HCT116 (cell line): ENCODE measurements around the gene HOXA13. TPM values are rescaled to one million over a fixed set of nuclear protein-coding genes. Genes with fewer than 3 reads are reported as not detected.

Experiments
- ATAC-seq: fragments of 200-7000 bp; cut with Tn5 transposase; 2 replicates; pipeline ENCODE4 v1.9.1; 2020; ENCODE audit warnings: mild to moderate bottlenecking, moderate library complexity
- BruUV-seq: library from RNA; stranded (reverse); fragments of 400-500 nt; replicated peaks from 2 replicates; lab custom pipeline; 2021; lab: Mats Ljungman, UMichigan
- CTCF ChIA-PET: fragments of 300-600 bp; sonication (Branson Sonifier 250); formaldehyde crosslinking; loops from one replicate; lab custom pipeline; 2021; ENCODE audit warnings: antibody characterized with exemption; lab: Charles Lee
- POLR2A ChIA-PET: fragments of 300-600, 350-600 bp; sonication (Branson Sonifier 250); formaldehyde crosslinking; loops from one replicate; lab custom pipeline; 2021; ENCODE audit warnings: antibody characterized with exemption; lab: Charles Lee
- RAD21 ChIA-PET, 2 experiments: fragments of 300-600 bp; sonication (Branson Sonifier 250); formaldehyde crosslinking; loops; one replicate each; lab custom pipeline; 2023; ENCODE audit warnings: low total read pairs in 2 of 2; ENCODE audit not compliant: uncharacterized antibody in 2 of 2, unreplicated experiment in 2 of 2, low non-redundant PET in 1 of 2; lab: Charles Lee
- DNase-seq: peaks from one replicate; pipeline ENCODE4 v3.0.0-alpha.2; 2010; ENCODE audit warnings: low read depth, low spot score
- H2AFZ ChIP-seq: fragments of 200-600 bp; shearing (Covaris generic), sonication (generic); 2 replicates; pipeline ENCODE4 v1.6.1; 2017; ENCODE audit warnings: low read depth, mixed run types, mixed read lengths, antibody characterized with exemption, low read length; ENCODE audit not compliant: poor library complexity, severe bottlenecking
- H3K27ac ChIP-seq: 2 replicates; pipeline ENCODE4 v1.5.1; 2012; ENCODE audit warnings: low read depth, low read length
- H3K27me3 ChIP-seq: fragments of 200-600 bp; sonication (generic); 2 replicates; pipeline ENCODE4 v1.6.1; 2016; ENCODE audit warnings: mixed run types, low read length, mixed read lengths; ENCODE audit not compliant: insufficient read depth
- H3K36me3 ChIP-seq, 2 experiments: fragments of 200-500 bp in 1 of 2; fragments of 200-600 bp in 1 of 2; sonication (Bioruptor generic) in 1 of 2; sonication (generic) in 1 of 2; 2 replicates each; pipeline versions ENCODE4 v1.5.1 to v1.6.1; 2014 to 2016; ENCODE audit warnings: low read length in 2 of 2, inconsistent platforms in 1 of 2, mixed read lengths in 1 of 2, mixed run types in 1 of 2; ENCODE audit not compliant: insufficient read depth in 2 of 2, control insufficient read depth in 1 of 2
- H3K4me1 ChIP-seq, 2 experiments: fragments of 200-600 bp in 1 of 2; sonication (generic) in 1 of 2; 2 replicates each; pipeline versions ENCODE4 v1.5.1 to v1.6.1; 2012 to 2017; ENCODE audit warnings: low read length in 2 of 2, inconsistent platforms in 1 of 2, mild to moderate bottlenecking in 1 of 2, mixed read lengths in 1 of 2, mixed run types in 1 of 2, moderate library complexity in 1 of 2; ENCODE audit not compliant: insufficient read depth in 2 of 2, control insufficient read depth in 1 of 2
- H3K4me2 ChIP-seq: fragments of 200-600 bp; sonication (generic); 2 replicates; pipeline ENCODE4 v1.6.1; 2017; ENCODE audit warnings: mixed run types, low read length, mixed read lengths
- H3K4me3 ChIP-seq, 2 experiments: fragments of 200-600 bp in 1 of 2; sonication (generic) in 1 of 2; replicated peaks in 1 of 2; 2 replicates each; pipeline ENCODE4 v1.5.1; 2011 to 2016; ENCODE audit warnings: low read length in 2 of 2, control low read depth in 1 of 2, low read depth in 1 of 2, mild to moderate bottlenecking in 1 of 2, mixed read lengths in 1 of 2, mixed run types in 1 of 2
- H3K79me2 ChIP-seq: fragments of 200-600 bp; sonication (generic); 2 replicates; pipeline ENCODE4 v1.6.1; 2017; ENCODE audit warnings: mild to moderate bottlenecking, mixed run types, low read length, moderate library complexity, mixed read lengths; ENCODE audit not compliant: insufficient read depth
- H3K9ac ChIP-seq: fragments of 200-600 bp; sonication (generic); 2 replicates; pipeline ENCODE4 v1.6.1; 2016; ENCODE audit warnings: low read length, mixed read lengths
- H3K9me2 ChIP-seq: fragments of 200-600 bp; sonication (generic), shearing (Covaris generic); 2 replicates; pipeline ENCODE4 v1.6.1; 2017; ENCODE audit warnings: mixed run types, mild to moderate bottlenecking, moderate library complexity; ENCODE audit not compliant: insufficient read depth
- H3K9me3 ChIP-seq, 2 experiments: fragments of 200-500 bp in 1 of 2; fragments of 200-600 bp in 1 of 2; sonication (Bioruptor generic) in 1 of 2; sonication (generic) in 1 of 2; 2 replicates each; pipeline ENCODE4 v1.6.1; 2014 to 2017; ENCODE audit warnings: low read length in 2 of 2, mixed read lengths in 2 of 2, inconsistent platforms in 1 of 2, low read depth in 1 of 2, mild to moderate bottlenecking in 1 of 2, mixed run types in 1 of 2, moderate library complexity in 1 of 2; ENCODE audit not compliant: control insufficient read depth in 1 of 2, insufficient read depth in 1 of 2
- H4K20me1 ChIP-seq: fragments of 200-600 bp; sonication (generic), shearing (Covaris generic); 2 replicates; pipeline ENCODE4 v1.6.1; 2017; ENCODE audit warnings: mixed run types, mild to moderate bottlenecking, moderate library complexity; ENCODE audit not compliant: insufficient read depth
- CBX3 ChIP-seq: IDR thresholded peaks from 2 replicates; pipeline ENCODE4 v1.6.1; 2012; ENCODE audit warnings: low read depth
- EGR1 ChIP-seq: IDR thresholded peaks from 2 replicates; pipeline ENCODE4 v1.6.1; 2012; ENCODE audit warnings: low read depth
- ELF1 ChIP-seq: IDR thresholded peaks from 2 replicates; pipeline ENCODE4 v1.6.1; 2012; ENCODE audit warnings: low read depth, borderline replicate concordance
- EZH2phosphoT487 ChIP-seq: fragments of 200-600 bp; IDR thresholded peaks from 2 replicates; pipeline ENCODE4 v1.6.1; 2018; ENCODE audit warnings: antibody characterized with exemption, borderline replicate concordance
- FOSL1 ChIP-seq: IDR thresholded peaks from 2 replicates; pipeline ENCODE4 v1.6.1; 2012; ENCODE audit warnings: low read depth
- JUND ChIP-seq: IDR thresholded peaks from 2 replicates; pipeline ENCODE4 v1.6.1; 2012
- POLR2A ChIP-seq: IDR thresholded peaks from 2 replicates; pipeline ENCODE4 v1.7.0; 2011; ENCODE audit warnings: borderline replicate concordance; ENCODE audit not compliant: insufficient read depth, insufficient read length; ENCODE audit errors: extremely low read depth
- POLR2AphosphoS5 ChIP-seq: IDR thresholded peaks from 2 replicates; pipeline ENCODE4 v1.6.1; 2011; ENCODE audit warnings: mild to moderate bottlenecking, low read depth, low read length, moderate library complexity
- RAD21 ChIP-seq: IDR thresholded peaks from 2 replicates; pipeline ENCODE4 v1.6.1; 2012; ENCODE audit warnings: low read depth, mild to moderate bottlenecking
- TCF7L2 ChIP-seq: IDR thresholded peaks from 2 replicates; pipeline ENCODE4 v1.7.0; 2011; ENCODE audit warnings: borderline replicate concordance, inconsistent platforms; ENCODE audit not compliant: insufficient read depth, insufficient read length; ENCODE audit errors: extremely low read depth
- ZFX ChIP-seq: fragments of 450-650 bp; IDR thresholded peaks from 2 replicates; pipeline ENCODE4 v1.6.1; 2017
- ZNF274 ChIP-seq: fragments of 200-500 bp; sonication (Bioruptor generic); IDR thresholded peaks from 2 replicates; pipeline ENCODE4 v1.6.1; 2014; ENCODE audit warnings: mild to moderate bottlenecking, low read depth, low read length, inconsistent platforms
- intact Hi-C: fragments of 100-400 bp; cut with micrococcal nuclease; formaldehyde crosslinking; loops from 2 replicates; pipeline ENCODE4 v1.10.0; 2022
- total RNA-seq: library from RNA; stranded (reverse); gene quantifications from one replicate; pipeline ENCODE4 v1.2.1, GENCODE V29; 2021; ENCODE audit not compliant: unreplicated experiment
- TF ChIP-seq, protein P1 (sequence below): IDR thresholded peaks from 2 replicates; pipeline ENCODE4 v1.6.1; 2012; ENCODE audit warnings: low read depth
- TF ChIP-seq, protein P2 (sequence below), 3 experiments: fragments of 200-600 bp in 1 of 3; sonication (generic) in 1 of 3; IDR thresholded peaks in 2 of 3; conservative IDR thresholded peaks in 1 of 3; 2 replicates each; pipeline ENCODE4 v1.5.1; 2012 to 2017; ENCODE audit warnings: low read depth in 2 of 3, low read length in 2 of 3, antibody characterized with exemption in 1 of 3, borderline replicate concordance in 1 of 3, control low read depth in 1 of 3, mild to moderate bottlenecking in 1 of 3, mixed read lengths in 1 of 3, mixed run types in 1 of 3, moderate library complexity in 1 of 3; ENCODE audit not compliant: insufficient read depth in 1 of 3
- TF ChIP-seq, protein P3 (sequence below): IDR thresholded peaks from 2 replicates; pipeline ENCODE4 v1.6.1; 2012
- TF ChIP-seq, protein P4 (sequence below): IDR thresholded peaks from 2 replicates; pipeline ENCODE4 v1.6.1; 2012

HOXA13 gene
- total RNA-seq, 1 experiment from 2014 or later = 3.6 TPM

DNA sequence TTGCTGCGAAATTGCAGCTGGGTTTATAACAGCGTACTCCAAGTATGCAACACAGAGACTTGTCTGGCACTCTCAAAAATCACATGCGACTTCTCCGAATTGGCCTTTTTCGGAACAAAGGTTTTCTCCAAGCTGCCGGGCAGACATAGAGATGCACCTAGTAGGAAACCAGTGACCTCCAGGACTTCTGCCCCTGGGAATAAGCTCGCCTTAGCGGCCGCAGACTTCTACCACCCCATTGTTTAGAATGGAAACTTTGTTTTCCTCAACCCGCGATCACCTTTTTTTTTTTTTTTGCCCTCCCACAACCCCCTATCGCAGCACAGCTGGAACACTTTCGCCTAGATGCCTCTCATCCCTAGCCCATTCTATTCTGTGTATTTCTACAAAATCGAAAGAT lies 20.9 kb downstream of the HOXA13 start:
- no peaks in the 10 kb centered on the region for H3K9me3 ChIP-seq
- H3K36me3 ChIP-seq = no peaks in the 10 kb centered on the region
- peak overlapping the region; percentile 43 to 56 for H3K4me3 ChIP-seq
- H3K4me1 ChIP-seq = peaks cover 36 to 57% of the 10 kb centered on the region in 2 experiments
- H4K20me1 ChIP-seq = no peaks in the 10 kb centered on the region
- intact Hi-C loops = no loop called here
- peaks cover 20% of the 10 kb centered on the region for H3K79me2 ChIP-seq
- DNase-seq = no peak
- H3K27me3 ChIP-seq = no peaks in the 10 kb centered on the region
- no peaks in the 10 kb centered on the region for H3K9me2 ChIP-seq
- TF ChIP-seq POLR2AphosphoS5 (no peak), EGR1 (no peak), ELF1 (no peak), JUND (no peak), CBX3 (no peak), RAD21 (no peak), EZH2phosphoT487 (no peak), ZNF274 (no peak), POLR2A (no peak), ZFX (no peak), TCF7L2 (no peak), FOSL1 (no peak)
- TF ChIP-seq, protein P1, sequence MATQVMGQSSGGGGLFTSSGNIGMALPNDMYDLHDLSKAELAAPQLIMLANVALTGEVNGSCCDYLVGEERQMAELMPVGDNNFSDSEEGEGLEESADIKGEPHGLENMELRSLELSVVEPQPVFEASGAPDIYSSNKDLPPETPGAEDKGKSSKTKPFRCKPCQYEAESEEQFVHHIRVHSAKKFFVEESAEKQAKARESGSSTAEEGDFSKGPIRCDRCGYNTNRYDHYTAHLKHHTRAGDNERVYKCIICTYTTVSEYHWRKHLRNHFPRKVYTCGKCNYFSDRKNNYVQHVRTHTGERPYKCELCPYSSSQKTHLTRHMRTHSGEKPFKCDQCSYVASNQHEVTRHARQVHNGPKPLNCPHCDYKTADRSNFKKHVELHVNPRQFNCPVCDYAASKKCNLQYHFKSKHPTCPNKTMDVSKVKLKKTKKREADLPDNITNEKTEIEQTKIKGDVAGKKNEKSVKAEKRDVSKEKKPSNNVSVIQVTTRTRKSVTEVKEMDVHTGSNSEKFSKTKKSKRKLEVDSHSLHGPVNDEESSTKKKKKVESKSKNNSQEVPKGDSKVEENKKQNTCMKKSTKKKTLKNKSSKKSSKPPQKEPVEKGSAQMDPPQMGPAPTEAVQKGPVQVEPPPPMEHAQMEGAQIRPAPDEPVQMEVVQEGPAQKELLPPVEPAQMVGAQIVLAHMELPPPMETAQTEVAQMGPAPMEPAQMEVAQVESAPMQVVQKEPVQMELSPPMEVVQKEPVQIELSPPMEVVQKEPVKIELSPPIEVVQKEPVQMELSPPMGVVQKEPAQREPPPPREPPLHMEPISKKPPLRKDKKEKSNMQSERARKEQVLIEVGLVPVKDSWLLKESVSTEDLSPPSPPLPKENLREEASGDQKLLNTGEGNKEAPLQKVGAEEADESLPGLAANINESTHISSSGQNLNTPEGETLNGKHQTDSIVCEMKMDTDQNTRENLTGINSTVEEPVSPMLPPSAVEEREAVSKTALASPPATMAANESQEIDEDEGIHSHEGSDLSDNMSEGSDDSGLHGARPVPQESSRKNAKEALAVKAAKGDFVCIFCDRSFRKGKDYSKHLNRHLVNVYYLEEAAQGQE = no peak
- TF ChIP-seq, protein P2, sequence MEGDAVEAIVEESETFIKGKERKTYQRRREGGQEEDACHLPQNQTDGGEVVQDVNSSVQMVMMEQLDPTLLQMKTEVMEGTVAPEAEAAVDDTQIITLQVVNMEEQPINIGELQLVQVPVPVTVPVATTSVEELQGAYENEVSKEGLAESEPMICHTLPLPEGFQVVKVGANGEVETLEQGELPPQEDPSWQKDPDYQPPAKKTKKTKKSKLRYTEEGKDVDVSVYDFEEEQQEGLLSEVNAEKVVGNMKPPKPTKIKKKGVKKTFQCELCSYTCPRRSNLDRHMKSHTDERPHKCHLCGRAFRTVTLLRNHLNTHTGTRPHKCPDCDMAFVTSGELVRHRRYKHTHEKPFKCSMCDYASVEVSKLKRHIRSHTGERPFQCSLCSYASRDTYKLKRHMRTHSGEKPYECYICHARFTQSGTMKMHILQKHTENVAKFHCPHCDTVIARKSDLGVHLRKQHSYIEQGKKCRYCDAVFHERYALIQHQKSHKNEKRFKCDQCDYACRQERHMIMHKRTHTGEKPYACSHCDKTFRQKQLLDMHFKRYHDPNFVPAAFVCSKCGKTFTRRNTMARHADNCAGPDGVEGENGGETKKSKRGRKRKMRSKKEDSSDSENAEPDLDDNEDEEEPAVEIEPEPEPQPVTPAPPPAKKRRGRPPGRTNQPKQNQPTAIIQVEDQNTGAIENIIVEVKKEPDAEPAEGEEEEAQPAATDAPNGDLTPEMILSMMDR (IDR thresholded peaks at IDR 0.05 in 2 of 3, conservative IDR thresholded peaks at IDR 0.05 in 1 of 3; ENCODE audit: borderline replicate concordance in 1 of 3, insufficient read depth in 1 of 3, low read depth in 2 of 3, low read length in 2 of 3) = no peak
- TF ChIP-seq, protein P3, sequence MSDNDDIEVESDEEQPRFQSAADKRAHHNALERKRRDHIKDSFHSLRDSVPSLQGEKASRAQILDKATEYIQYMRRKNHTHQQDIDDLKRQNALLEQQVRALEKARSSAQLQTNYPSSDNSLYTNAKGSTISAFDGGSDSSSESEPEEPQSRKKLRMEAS = no peak
- TF ChIP-seq, protein P4, sequence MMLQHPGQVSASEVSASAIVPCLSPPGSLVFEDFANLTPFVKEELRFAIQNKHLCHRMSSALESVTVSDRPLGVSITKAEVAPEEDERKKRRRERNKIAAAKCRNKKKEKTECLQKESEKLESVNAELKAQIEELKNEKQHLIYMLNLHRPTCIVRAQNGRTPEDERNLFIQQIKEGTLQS = no peak
- TF ChIP-seq, all 23 proteins: peak for 0
- CTCF ChIA-PET = interaction anchor here (1.3 to 2.5 kb wide), 12 partner anchors 10 to 1286 kb away, joined by 3 to 32 read pairs (median 6); partner anchors contain the start of gene HOXA13
- RAD21 ChIA-PET = no interaction called here
- no TSS peak for BruUV-seq
- H3K27ac ChIP-seq = no peak overlapping the region
- no peak for ATAC-seq
- peak overlapping the region; percentile 83 for H2AFZ ChIP-seq
- H3K4me2 ChIP-seq = peak overlapping the region; percentile 90
- POLR2A ChIA-PET = no interaction called here
- H3K9ac ChIP-seq = peak overlapping the region; percentile 65
